Gastrocnemius medialis (tissue), 4 donors: ENCODE results near the gene TCOF1. TPM values are rescaled to one million over a fixed set of nuclear protein-coding genes. Genes with fewer than 3 reads are reported as not detected.
A peak's percentile ranks its signal among the peaks of the same experiment; 100 is the strongest.
"Not testable (repeated sequence)": the region's sequence is repeated elsewhere in the genome, so short reads cannot be mapped to it uniquely, and the experiment has no call there.

ENCODE experiments used
- ATAC-seq, 2 donors: fragments of 150-250 bp; one replicate each; pipeline ENCODE4 v1.9.1; 2016
- DNase-seq, 2 donors: peaks; one replicate each; pipeline ENCODE4 v3.0.0-alpha.2; 2019
- H3K27ac ChIP-seq, 4 donors: fragments of 200-600 bp; sonication (generic); 1 replicate in 1 of 4; 2 replicates in 3 of 4; pipeline ENCODE4 v1.5.1; 2016 to 2018; ENCODE audit warnings: mild to moderate bottlenecking in 2 of 4, moderate library complexity in 1 of 4
- H3K27me3 ChIP-seq, 3 donors: fragments of 200-600 bp; sonication (generic) in 2 of 3; 1 replicate in 1 of 3; 2 replicates in 2 of 3; pipeline versions ENCODE4 v1.5.1 to v1.6.0; 2016 to 2019; ENCODE audit warnings: mild to moderate bottlenecking in 1 of 3, moderate library complexity in 1 of 3
- H3K36me3 ChIP-seq, 2 donors: fragments of 200-600 bp; sonication (generic) in 1 of 2; one replicate each; pipeline ENCODE4 v1.5.1; 2017 to 2018
- H3K4me1 ChIP-seq, 2 donors: fragments of 200-600 bp; sonication (generic) in 1 of 2; one replicate each; pipeline ENCODE4 v1.5.1; 2016 to 2017; ENCODE audit warnings: mild to moderate bottlenecking in 2 of 2
- H3K4me3 ChIP-seq, 4 donors: fragments of 200-600 bp; sonication (generic) in 3 of 4; 1 replicate in 1 of 4; 2 replicates in 3 of 4; pipeline ENCODE4 v1.5.1; 2016 to 2019; ENCODE audit warnings: mild to moderate bottlenecking in 2 of 4
- H3K9me3 ChIP-seq, 3 donors: fragments of 200-600 bp; sonication (generic) in 2 of 3; 1 replicate in 1 of 3; 2 replicates in 2 of 3; pipeline ENCODE4 v1.5.1; 2016 to 2019
- CTCF ChIP-seq, 5 experiments: fragments of 450-650 bp in 3 of 5; fragments of 200-600 bp in 2 of 5; sonication (generic) in 2 of 5; IDR thresholded peaks in 4 of 5; conservative IDR thresholded peaks in 1 of 5; 1 replicate in 4 of 5; 2 replicates in 1 of 5; pipeline ENCODE4 v1.5.1; 2016 to 2019; ENCODE audit warnings: antibody characterized with exemption in 5 of 5, mild to moderate bottlenecking in 3 of 5, moderate library complexity in 3 of 5
- POLR2A ChIP-seq, 2 donors: fragments of 450-650 bp; IDR thresholded peaks; one replicate each; pipeline ENCODE4 v1.6.1; 2017; ENCODE audit warnings: antibody characterized with exemption in 2 of 2, mild to moderate bottlenecking in 2 of 2, moderate library complexity in 2 of 2
- in situ Hi-C, 4 donors: fragments of 200-750 bp; cut with MboI; loops; one replicate each; pipeline versions ENCODE4 v1.15.0 to v1.8.0; 2017; ENCODE audit warnings: low sequenced_read_pairs in 4 of 4
- intact Hi-C: fragments of 100-400 bp; cut with DNase I; formaldehyde crosslinking; loops from one replicate; pipeline ENCODE4 v1.15.1; 2023; ENCODE audit warnings: low total_unique reads
- total RNA-seq, 4 donors: library from RNA; depleted of rRNA; stranded (reverse); fragments of >200 nt; gene quantifications; one replicate each; pipeline versions ENCODE4 v1.1.0 to v1.2.3, GENCODE V29; 2016

TCOF1 gene
- total RNA-seq, 4 donors from 2014 or later = 22.1 to 31.7 (median 27.1) TPM

GRCh38 chr5:150411245-150411979, 53.9 kb downstream of the TCOF1 start:
- DNase-seq = no peak
- H3K4me1 ChIP-seq = peaks cover 6 to 10% of the 10 kb centered on the region in 2 donors
- peak overlapping the region; percentile 49 to 56 (median 51) for H3K4me3 ChIP-seq
- no peaks in the 10 kb centered on the region for H3K27me3 ChIP-seq
- intact Hi-C loops (no loop called here), in situ Hi-C loops (no loop called here)
- ATAC-seq = no peak
- peak overlapping the region; percentile 63 to 83 (median 78) for H3K27ac ChIP-seq
- TF ChIP-seq CTCF (IDR thresholded peaks at IDR 0.05 in 4 of 5, conservative IDR thresholded peaks at IDR 0.05 in 1 of 5) (no peak), POLR2A (IDR thresholded peaks at IDR 0.05) (no peak)
- H3K9me3 ChIP-seq = no peaks in the 10 kb centered on the region
- no peaks in the 10 kb centered on the region for H3K36me3 ChIP-seq

- intact Hi-C loops = no loop called here
- peaks cover 6 to 10% of the 10 kb centered on the region in 2 donors for H3K4me1 ChIP-seq
Measured at GRCh38 chr5:150412319-150413175, 55.0 kb downstream of the TCOF1 start, which contains the start of gene CD74. Gene CD74, minus strand, starts transcription at chr5:150412910. Its CDS starts 161 bp downstream, at chr5:150412749.

DNA sequence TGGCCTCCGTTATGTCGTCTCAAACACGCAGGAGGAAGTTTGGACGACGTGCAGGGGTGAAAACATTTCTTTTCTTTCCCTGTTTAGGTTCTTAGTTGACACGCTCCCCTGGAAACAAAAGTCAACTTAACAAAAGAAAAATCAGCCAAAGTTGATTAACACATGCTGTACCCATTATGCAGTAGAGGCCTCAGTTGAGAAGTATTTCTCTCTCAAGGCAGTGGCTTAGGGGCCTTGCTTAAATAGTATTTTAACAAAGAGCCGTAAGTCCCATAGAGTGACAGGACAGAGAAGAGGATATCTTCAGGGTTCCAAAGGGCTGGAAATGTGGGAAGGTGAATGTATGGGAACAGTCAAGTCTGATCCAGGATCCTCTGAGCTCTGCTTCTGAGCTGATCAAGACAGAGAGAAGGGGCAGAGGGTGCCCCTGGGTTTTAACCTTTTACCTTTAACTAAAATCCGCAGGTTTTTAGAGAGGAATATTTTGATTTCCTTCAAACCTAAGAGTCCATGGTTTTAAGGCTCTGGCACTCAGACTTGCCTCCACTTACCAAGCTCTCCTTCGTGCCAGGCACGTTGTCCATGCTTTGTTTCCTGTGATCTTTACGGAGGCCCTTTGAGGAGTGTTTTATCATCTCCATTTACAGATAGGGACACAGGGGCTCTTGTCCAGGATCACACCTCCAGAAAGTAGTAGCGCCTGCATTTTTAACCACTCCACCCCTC, 55.8 kb downstream of the TCOF1 start:
- intact Hi-C loops (no loop called here), in situ Hi-C loops (no loop called here)
- H3K36me3 ChIP-seq = no peaks in the 10 kb centered on the region
- no peak for TF ChIP-seq CTCF (IDR thresholded peaks at IDR 0.05 in 4 of 5, conservative IDR thresholded peaks at IDR 0.05 in 1 of 5)
- TF ChIP-seq POLR2A (IDR thresholded peaks at IDR 0.05) = no peak
- ATAC-seq = no peak
- H3K4me3 ChIP-seq = peak overlapping the region in 3 of 4 donors; percentile 49 to 56 (median 51)
- peak overlapping the region; percentile 63 to 83 (median 78) for H3K27ac ChIP-seq
- H3K27me3 ChIP-seq = no peaks in the 10 kb centered on the region
- H3K4me1 ChIP-seq = peaks cover 6 to 10% of the 10 kb centered on the region in 2 donors
- H3K9me3 ChIP-seq = no peaks in the 10 kb centered on the region
- DNase-seq = no peak

More at GRCh38 chr5:150412319-150413175, 55.0 kb downstream of the TCOF1 start, which contains the start of gene CD74:
- TF ChIP-seq CTCF (IDR thresholded peaks at IDR 0.05 in 4 of 5, conservative IDR thresholded peaks at IDR 0.05 in 1 of 5) = no peak
- peak; percentile 40 to 66 for TF ChIP-seq POLR2A (IDR thresholded peaks at IDR 0.05)
- peak; percentile 32 to 62 for DNase-seq
- H3K27ac ChIP-seq = peak within 1 kb of the TSS; percentile 63 to 83 (median 78)
- H3K27me3 ChIP-seq = no peaks in the 10 kb centered on the region
- no peaks in the 10 kb centered on the region for H3K9me3 ChIP-seq
- peak; percentile 29 for ATAC-seq
- peak within 1 kb of the TSS; percentile 49 to 56 (median 51) for H3K4me3 ChIP-seq
- H3K36me3 ChIP-seq = no peaks in the 10 kb centered on the region
- in situ Hi-C loops = no loop called here

- DNase-seq, H3K27me3 ChIP-seq, ATAC-seq, H3K36me3 ChIP-seq, in situ Hi-C loops, intact Hi-C loops, H3K4me3 ChIP-seq, H3K4me1 ChIP-seq, H3K9me3 ChIP-seq: not testable (repeated sequence)
- H3K27ac ChIP-seq = peak overlapping the region; percentile 63 to 83 (median 78)
Measured at GRCh38 chr5:150413902-150414790, 56.6 kb downstream of the TCOF1 start.
